Measurements from ENCODE around the gene MRPS23. TPM values are rescaled to one million over a fixed set of nuclear protein-coding genes. Genes with fewer than 3 reads are reported as not detected.

The MRPS23 gene
- total and polyA plus RNA-seq, 10 donors: 7.3 to 29.2 (median 23.3) TPM

- Histone ChIP-seq H3K27me3 (replicated peaks in 1 of 7) (no peaks in the 10 kb centered on the region), H3K9me3 (no peaks in the 10 kb centered on the region), H3K27ac (no peak overlapping the region), H3K4me3 (no peak overlapping the region), H3K36me3 (peaks cover 0 to 27% (median 0%) of the 10 kb centered on the region in 6 donors), H3K4me1 (peaks cover 2 to 25% (median 13%) of the 10 kb centered on the region in 6 donors)
- no peak for DNase-seq
- no peak for TF ChIP-seq POLR2AphosphoS5 (IDR thresholded peaks at IDR 0.05)
- TF ChIP-seq POLR2A (IDR thresholded peaks at IDR 0.05): no peak
- no peak for TF ChIP-seq CTCF (IDR thresholded peaks at IDR 0.05 in 8 of 11, conservative IDR thresholded peaks at IDR 0.05 in 3 of 11)
- intact Hi-C loops (cut with DNase I; ENCODE audit: low total_unique reads): no loop called here
- WGBS, 5 donors: 89 to 96% (median 93%) methylated on average over 49 to 67 of the region's 67 CpGs
Observed at GRCh38 chr17:57885148-57885915, 35.5 kb upstream of the MRPS23 start.

GRCh38 chr17:57881783-57882351, 32.0 kb upstream of the MRPS23 start:
- no peak for DNase-seq
- intact Hi-C loops (cut with DNase I; ENCODE audit: low total_unique reads): no loop called here
- H3K4me3 ChIP-seq: no peak overlapping the region
- no peak for TF ChIP-seq POLR2A (IDR thresholded peaks at IDR 0.05)
- TF ChIP-seq POLR2AphosphoS5 (IDR thresholded peaks at IDR 0.05): no peak
- TF ChIP-seq CTCF (IDR thresholded peaks at IDR 0.05 in 8 of 11, conservative IDR thresholded peaks at IDR 0.05 in 3 of 11): no peak
- H3K36me3 ChIP-seq: peaks cover 0 to 52% (median 0%) of the 10 kb centered on the region in 6 donors
- H3K9me3 ChIP-seq: no peaks in the 10 kb centered on the region
- H3K4me1 ChIP-seq: peaks cover 0 to 15% (median 0%) of the 10 kb centered on the region in 6 donors
- 65 to 89% (median 75%) methylated on average over 5 to 9 of the region's 9 CpGs for WGBS, 5 donors
- H3K27me3 ChIP-seq (replicated peaks in 1 of 7): no peaks in the 10 kb centered on the region
- H3K27ac ChIP-seq: peak overlapping the region in 5 of 8 donors; percentile 10 to 50 (median 16)

GRCh38 chr17:57881143-57881542, 31.3 kb upstream of the MRPS23 start:
- H3K4me3 ChIP-seq: no peak overlapping the region
- no peak for DNase-seq
- peaks cover 0 to 20% (median 0%) of the 10 kb centered on the region in 6 donors for H3K4me1 ChIP-seq
- H3K27ac ChIP-seq: peak overlapping the region in 5 of 8 donors; percentile 10 to 50 (median 16)
- no peaks in the 10 kb centered on the region for H3K27me3 ChIP-seq (replicated peaks in 1 of 7)
- WGBS, 5 donors: 76 to 91% (median 87%) methylated on average over 8 of the region's 8 CpGs
- H3K36me3 ChIP-seq: peaks cover 0 to 57% (median 0%) of the 10 kb centered on the region in 6 donors
- no peak for TF ChIP-seq CTCF (IDR thresholded peaks at IDR 0.05 in 8 of 11, conservative IDR thresholded peaks at IDR 0.05 in 3 of 11)
- no peak for TF ChIP-seq POLR2AphosphoS5 (IDR thresholded peaks at IDR 0.05)
- no peak for TF ChIP-seq POLR2A (IDR thresholded peaks at IDR 0.05)
- intact Hi-C loops (cut with DNase I; ENCODE audit: low total_unique reads): no loop called here
- H3K9me3 ChIP-seq: no peaks in the 10 kb centered on the region

- Histone ChIP-seq H3K9me3 (no peaks in the 10 kb centered on the region), H3K4me3 (no peak overlapping the region), H3K27me3 (replicated peaks in 1 of 7) (peaks cover 0 to 11% (median 0%) of the 10 kb centered on the region in 7 donors), H3K4me1 (peaks cover under 1 to 31% (median 8%) of the 10 kb centered on the region in 6 donors), H3K27ac (peak overlapping the region in 1 of 8 donors; percentile 50), H3K36me3 (peaks cover 0 to 52% (median 0%) of the 10 kb centered on the region in 6 donors)
- intact Hi-C loops (cut with DNase I; ENCODE audit: low total_unique reads): no loop called here
- TF ChIP-seq POLR2A (IDR thresholded peaks at IDR 0.05) (no peak), POLR2AphosphoS5 (IDR thresholded peaks at IDR 0.05) (no peak), CTCF (IDR thresholded peaks at IDR 0.05 in 8 of 11, conservative IDR thresholded peaks at IDR 0.05 in 3 of 11) (no peak)
- no peak for DNase-seq
- 73 to 86% (median 82%) methylated on average over 8 of the region's 8 CpGs for WGBS, 5 donors
Observed at GRCh38 chr17:57880086-57880456, 30.2 kb upstream of the MRPS23 start.
